Stimulated activated CD4-positive, alpha-beta T cell treated with anti-CD3 and anti-CD28 coated beads, TNF-alpha, amount 100 ng/mL, for 1 hour (primary cell): Measurements from ENCODE around the gene RABGAP1L.
"Not testable (repeated sequence)": the region's sequence is repeated elsewhere in the genome, so short reads cannot be mapped to it uniquely, and the experiment has no call there.

Experiments
- DNase-seq, 3 donors: peaks; one replicate each; pipeline ENCODE4 v3.0.0-alpha.2; 2020; ENCODE audit warnings: low read depth in 3 of 3, low spot score in 1 of 3

RABGAP1L gene

GRCh38 chr1:174700775-174701174 lies 541.5 kb downstream of the RABGAP1L start:
- no peak for DNase-seq

GRCh38 chr1:174701565-174701964 lies 542.2 kb downstream of the RABGAP1L start:
- no peak for DNase-seq

- no peak for DNase-seq
Measured at GRCh38 chr1:174702011-174702410, 542.7 kb downstream of the RABGAP1L start.

GRCh38 chr1:174703309-174703708 lies 544.0 kb downstream of the RABGAP1L start:
- DNase-seq = no peak

- no peak for DNase-seq
Measured at GRCh38 chr1:174704300-174704699, 545.0 kb downstream of the RABGAP1L start.

GRCh38 chr1:174710868-174711845 lies 551.8 kb downstream of the RABGAP1L start:
- no peak for DNase-seq

GRCh38 chr1:174711848-174712247 lies 552.5 kb downstream of the RABGAP1L start:
- DNase-seq = not testable (repeated sequence)

GRCh38 chr1:174712541-174712940 lies 553.2 kb downstream of the RABGAP1L start:
- no peak for DNase-seq

- no peak for DNase-seq
Measured at GRCh38 chr1:174713796-174714195, 554.5 kb downstream of the RABGAP1L start.

- no peak for DNase-seq
Measured at GRCh38 chr1:174719194-174719593, 559.9 kb downstream of the RABGAP1L start.

GRCh38 chr1:174720618-174721017 lies 561.3 kb downstream of the RABGAP1L start:
- DNase-seq = no peak

GRCh38 chr1:174721246-174721645 lies 561.9 kb downstream of the RABGAP1L start:
- DNase-seq = no peak

- DNase-seq = no peak
Measured at GRCh38 chr1:174723816-174724215, 564.5 kb downstream of the RABGAP1L start.

- no peak for DNase-seq
Measured at GRCh38 chr1:174724219-174724618, 564.9 kb downstream of the RABGAP1L start.

- no peak for DNase-seq
Measured at GRCh38 chr1:174726167-174726879, 567.0 kb downstream of the RABGAP1L start.

- no peak for DNase-seq
Measured at GRCh38 chr1:174726880-174727585, 567.7 kb downstream of the RABGAP1L start.

GRCh38 chr1:174734270-174734669 lies 575.0 kb downstream of the RABGAP1L start:
- DNase-seq = no peak

GRCh38 chr1:174736831-174737230 lies 577.5 kb downstream of the RABGAP1L start:
- DNase-seq = no peak

GRCh38 chr1:174740249-174740968 lies 581.1 kb downstream of the RABGAP1L start:
- no peak for DNase-seq

GRCh38 chr1:174742805-174743653 lies 583.7 kb downstream of the RABGAP1L start:
- DNase-seq = no peak
